Midbrain (tissue), 1 donor: ENCODE data around the gene UBR7.

Experiments used
- DNase-seq: peaks from one replicate; lab custom pipeline; 2025; lab: John Stamatoyannopoulos, UW

UBR7 gene

DNA sequence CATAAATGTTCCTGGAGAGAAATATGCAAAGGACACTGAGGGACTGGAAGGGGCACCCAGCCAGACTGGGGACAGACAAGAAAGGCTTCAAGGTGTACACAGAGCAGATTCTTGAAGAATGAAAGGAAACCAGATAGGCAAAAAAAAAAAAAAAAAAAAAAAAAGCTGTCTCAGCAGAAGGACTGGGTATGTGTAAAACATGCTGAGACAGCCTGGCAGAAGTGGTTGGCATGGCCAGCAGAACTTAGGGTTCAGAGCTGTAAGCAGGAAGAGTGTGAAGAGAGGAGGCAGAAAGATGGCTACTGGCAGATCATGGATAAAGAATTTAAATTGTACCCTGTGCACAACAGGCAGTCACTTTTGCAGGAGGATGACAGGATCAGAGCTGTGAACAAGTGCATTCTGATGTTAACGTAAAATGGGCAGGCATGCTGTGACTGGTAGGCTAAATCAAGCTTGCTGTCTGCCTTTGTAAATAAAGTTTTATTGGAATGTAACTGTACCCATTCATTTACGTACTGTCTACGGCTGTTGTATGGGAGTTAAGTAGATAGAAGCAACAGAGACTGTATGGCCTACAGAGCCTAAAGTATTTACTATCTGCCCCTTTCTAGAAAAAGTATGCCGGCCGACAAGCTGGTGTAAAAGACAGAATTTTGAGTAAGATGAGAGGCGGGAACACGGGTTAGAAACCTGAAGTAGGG is 42.2 kb downstream of the UBR7 start:
- DNase-seq, result no peak

DNA sequence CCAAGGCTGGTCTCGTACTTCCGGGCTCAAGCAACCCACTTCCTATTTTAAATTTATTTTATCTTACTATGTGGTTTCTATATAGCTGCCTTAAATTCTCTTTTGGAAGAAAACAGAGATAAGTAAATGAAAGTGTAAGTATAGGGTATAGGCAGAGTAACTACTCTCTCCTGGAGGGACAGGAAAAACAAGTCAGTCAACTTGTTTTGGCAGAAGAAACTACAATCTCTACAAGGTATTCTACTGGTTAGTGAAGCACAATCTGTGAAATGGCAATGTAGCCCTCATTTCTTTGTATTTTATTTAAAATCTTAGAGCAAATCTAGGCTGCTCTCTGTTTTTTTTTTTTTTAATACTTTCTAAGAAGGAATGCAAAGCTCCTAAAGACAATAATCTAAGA is 55.4 kb downstream of the UBR7 start:
- DNase-seq, result no peak

DNA sequence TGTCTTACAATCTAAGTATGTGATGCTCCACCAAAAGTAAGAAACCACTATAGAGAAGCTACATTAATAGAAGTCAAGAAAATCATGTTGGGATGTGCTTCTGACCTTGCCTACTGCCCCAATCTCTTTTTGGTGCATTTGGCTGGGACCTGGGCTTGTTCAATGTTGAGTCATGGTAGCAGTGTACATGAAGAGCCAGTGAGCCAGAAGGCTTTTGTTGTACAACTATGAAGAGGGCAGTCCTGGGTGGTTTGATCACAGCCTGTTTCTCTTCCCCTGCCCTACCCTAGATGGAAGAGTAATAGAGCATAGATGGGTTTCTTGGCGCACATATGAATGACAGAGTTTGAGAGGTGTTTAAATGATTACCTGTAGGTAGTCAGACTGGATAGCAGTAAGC is 56.4 kb downstream of the UBR7 start:
- no peak for DNase-seq

DNA sequence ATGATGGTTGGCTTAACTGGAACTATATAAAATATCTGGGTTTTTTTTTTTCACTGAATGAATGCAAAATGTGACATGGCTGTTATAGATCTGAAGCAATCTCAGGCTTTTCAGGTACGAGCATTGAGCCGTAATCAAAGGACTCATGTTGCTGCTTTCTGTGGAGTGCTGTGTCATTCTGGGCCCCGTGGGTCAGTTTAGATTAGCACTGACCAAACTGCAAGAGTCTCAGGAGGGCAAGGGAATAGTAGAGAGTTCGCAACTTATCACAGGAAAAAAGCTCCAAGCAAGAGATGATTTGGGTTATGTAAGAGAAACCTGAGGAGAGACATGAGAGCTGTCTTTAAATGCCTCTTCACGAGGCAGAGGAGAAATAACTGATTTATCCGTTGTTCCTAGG is 59.1 kb downstream of the UBR7 start:
- no peak for DNase-seq

DNA sequence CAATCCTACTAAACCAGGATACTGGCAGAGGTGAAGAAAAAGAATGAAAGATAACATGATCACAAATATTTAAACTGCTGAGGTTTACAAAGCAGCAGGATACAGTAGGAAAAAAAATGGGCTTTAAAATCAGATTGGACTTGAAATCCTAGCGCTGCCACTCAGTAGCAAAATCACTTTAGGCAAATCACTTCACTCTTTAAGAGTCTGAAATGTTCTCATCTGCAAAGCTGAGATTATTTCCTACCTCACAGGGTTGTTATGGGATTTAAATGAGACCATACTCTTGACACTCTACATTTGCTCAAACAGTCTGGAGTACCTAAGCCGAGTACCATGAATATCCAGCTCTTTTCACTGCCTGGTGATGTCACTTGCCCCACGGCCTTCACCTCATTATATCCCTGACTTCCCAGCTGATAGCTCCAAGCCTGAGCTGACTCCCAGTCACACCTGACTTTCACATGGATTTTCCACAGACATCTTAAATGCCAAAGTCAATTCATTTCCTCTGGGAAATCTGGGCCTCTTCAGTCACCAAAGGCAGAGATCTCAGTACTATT is 60.2 kb downstream of the UBR7 start:
- no peak for DNase-seq

DNA sequence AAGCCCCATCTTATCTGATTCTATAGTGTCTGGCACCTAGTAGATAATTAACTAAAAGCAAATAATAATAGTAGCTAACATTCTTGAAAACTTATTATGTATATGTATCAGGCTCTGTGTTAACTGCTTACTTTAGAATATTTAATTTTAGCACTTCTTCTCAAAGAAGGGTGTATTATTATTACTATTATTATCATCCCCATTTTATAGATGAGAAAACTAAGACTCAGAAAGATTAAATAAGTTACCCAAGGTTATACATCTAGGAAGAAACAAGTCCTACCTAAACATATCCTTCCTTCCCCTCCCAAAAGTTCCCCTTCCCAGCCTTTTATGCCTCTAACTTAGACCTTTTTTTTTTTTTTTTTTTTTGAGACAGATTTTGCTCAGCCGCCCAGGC is 61.4 kb downstream of the UBR7 start:
- DNase-seq, result no peak

DNA sequence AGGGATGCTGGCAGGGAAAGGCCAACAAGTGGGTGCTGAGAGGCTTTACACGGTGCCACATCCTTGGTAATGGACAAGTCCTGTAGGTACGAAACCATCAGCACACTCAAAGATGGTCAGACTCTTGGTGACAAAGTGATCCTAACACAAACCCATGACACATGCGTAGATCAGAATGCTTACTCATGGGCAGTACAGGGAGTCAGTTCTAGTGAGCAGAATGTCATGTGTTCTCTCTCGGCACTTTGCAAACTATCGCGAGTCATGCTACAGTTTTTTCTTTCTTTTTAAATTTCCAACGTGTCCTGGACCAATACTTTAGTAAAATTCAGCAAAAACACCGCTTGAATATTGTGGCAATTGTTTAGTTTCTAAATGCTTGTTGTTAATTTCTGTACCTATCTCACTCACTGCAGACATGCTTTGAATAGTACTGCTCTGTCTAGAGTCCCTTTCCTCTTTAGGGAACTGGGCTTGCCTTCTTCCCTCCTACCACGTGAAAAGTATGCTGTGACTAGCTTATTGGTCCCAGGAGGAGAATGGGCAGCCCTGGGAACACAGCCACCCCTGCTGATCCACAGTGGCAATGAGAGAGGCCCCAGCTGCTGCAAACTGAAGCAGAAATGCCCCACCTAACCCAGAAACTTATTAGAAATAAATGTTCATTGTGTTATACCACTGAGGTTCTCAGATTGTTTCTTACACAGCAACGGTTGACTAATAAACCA is 62.4 kb downstream of the UBR7 start:
- peak; percentile 81 for DNase-seq

DNA sequence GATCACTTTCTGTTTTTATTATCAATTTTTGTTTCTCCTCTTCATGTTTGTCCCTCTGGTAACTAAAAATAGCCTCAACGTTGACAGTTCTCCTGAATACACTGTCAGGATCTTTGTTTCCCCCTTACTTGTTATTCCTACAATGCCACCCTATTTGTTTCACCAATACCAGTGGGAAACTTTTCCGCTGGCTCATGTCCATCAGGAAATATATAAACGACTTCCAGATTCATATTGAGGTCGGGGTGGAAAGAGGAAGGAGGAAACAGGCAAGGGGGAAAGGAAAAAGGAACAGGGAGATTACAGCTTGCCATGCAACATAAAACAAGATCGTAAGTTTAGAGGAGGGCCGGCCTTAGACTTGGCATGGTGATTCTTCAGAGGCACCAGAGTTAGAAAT is 64.1 kb downstream of the UBR7 start:
- no peak for DNase-seq

DNA sequence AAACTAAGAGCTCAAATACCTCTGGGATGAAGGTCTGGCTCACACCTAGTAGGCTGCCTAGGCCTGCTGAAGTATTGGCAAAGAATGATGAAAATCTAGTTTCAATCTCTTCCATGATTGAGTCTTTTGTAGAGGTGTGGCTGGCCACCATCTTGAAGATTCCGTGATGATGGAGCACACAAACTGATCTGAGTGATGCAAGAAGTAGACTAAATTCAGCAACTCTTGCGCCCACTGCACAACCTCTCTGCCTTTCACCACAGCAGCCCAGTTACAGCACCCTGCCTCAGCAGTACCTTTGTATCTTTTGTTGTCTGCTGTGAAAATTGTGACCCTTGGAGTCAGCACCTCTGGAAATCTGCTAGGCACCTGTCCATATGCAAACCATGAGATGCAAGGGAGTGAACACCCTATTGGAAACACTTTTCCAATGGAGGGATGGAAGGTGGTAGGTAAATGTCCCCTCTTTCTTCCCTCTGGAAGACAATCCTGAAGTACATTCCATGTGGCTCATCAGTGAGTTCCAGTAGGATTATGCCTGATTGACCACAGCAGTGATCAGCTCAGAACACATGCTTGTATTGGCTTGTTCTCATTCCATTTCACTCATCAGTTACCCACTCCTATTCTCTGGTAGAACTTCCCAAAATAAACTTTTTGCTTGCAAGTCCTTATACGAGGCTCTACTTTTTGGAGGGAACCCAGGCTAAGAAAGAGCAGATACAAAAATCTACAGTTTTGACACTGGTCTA is 67.2 kb downstream of the UBR7 start:
- no peak for DNase-seq

DNA sequence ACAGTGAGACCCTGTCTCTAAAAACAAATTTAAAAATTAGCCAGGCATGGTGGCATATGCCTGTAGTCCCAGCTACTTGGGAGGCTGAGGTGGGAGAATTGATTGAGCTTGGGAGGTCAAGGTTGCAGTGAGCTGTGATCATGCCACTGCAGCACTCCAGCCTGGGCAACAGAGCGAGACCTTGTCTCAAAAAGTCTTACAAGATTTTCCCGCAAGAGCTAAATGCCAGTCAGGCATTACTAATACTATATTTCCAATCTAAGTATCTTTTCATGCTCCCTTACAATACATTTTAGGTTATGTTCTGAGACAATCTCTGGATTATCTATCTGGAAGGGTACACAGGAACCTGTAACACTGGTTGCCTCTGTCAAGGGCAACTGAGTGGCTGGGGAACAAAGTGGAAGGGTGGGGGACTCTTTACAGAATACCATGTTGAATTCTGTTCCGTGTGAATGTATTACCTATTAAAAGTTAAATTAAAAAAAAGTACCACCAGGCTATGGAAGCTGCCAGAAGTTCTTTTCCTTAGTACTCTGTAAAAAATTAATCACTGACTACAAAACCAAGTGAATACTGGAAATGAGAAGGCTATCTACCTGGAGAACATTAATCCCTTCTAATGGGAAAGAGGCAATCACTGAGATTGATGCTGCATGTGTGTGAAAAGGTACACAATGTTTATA is 69.1 kb downstream of the UBR7 start:
- DNase-seq, result no peak
